Measurements from ENCODE around the gene GABRE. TPM values are rescaled to one million over a fixed set of nuclear protein-coding genes. Genes with fewer than 3 reads are reported as not detected.

Gene GABRE
- total RNA-seq, 4 donors from 2014 or later: 3.3 to 8.3 (median 4.4) TPM

DNA sequence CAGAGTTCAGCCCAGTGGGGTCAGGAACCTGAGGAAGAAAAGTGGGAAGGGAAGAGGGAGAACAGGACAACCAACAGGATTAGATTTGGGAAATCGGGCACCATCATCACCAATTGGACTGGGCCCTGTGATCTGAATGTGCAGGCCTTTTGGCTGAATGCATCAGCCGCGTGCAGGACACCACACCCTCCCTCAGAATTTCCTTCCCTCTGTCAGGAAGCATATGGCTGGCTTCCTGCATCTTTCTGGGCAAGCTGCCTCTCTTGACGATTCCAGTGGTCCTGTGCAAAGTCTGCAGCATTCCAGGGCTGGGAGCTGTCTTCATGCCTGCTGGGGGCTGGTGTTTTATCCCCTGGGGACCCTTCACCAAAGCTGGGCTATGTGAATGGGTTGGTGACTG lies 45.4 kb downstream of the GABRE start:
- TF ChIP-seq POLR2AphosphoS5 (IDR thresholded peaks at IDR 0.05) (no peak), POLR2A (IDR thresholded peaks at IDR 0.05; ENCODE audit: low read depth) (no peak), EP300 (IDR thresholded peaks at IDR 0.05) (no peak)
- TF ChIP-seq, protein P1, sequence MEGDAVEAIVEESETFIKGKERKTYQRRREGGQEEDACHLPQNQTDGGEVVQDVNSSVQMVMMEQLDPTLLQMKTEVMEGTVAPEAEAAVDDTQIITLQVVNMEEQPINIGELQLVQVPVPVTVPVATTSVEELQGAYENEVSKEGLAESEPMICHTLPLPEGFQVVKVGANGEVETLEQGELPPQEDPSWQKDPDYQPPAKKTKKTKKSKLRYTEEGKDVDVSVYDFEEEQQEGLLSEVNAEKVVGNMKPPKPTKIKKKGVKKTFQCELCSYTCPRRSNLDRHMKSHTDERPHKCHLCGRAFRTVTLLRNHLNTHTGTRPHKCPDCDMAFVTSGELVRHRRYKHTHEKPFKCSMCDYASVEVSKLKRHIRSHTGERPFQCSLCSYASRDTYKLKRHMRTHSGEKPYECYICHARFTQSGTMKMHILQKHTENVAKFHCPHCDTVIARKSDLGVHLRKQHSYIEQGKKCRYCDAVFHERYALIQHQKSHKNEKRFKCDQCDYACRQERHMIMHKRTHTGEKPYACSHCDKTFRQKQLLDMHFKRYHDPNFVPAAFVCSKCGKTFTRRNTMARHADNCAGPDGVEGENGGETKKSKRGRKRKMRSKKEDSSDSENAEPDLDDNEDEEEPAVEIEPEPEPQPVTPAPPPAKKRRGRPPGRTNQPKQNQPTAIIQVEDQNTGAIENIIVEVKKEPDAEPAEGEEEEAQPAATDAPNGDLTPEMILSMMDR (IDR thresholded peaks at IDR 0.05): no peak
- H3K27me3 ChIP-seq: no peaks in the 10 kb centered on the region
- H3K27ac ChIP-seq (replicated peaks in 1 of 4): no peak overlapping the region
- no peaks in the 10 kb centered on the region for H3K4me1 ChIP-seq
- DNase-seq (ENCODE audit: extremely low spot score): no peak
- no peak overlapping the region for H3K4me3 ChIP-seq
- intact Hi-C loops (cut with DNase I): no loop called here
- H3K9me3 ChIP-seq: no peaks in the 10 kb centered on the region
- H3K36me3 ChIP-seq: no peaks in the 10 kb centered on the region
- WGBS: 58% methylated on average over 4 of the region's 4 CpGs

DNA sequence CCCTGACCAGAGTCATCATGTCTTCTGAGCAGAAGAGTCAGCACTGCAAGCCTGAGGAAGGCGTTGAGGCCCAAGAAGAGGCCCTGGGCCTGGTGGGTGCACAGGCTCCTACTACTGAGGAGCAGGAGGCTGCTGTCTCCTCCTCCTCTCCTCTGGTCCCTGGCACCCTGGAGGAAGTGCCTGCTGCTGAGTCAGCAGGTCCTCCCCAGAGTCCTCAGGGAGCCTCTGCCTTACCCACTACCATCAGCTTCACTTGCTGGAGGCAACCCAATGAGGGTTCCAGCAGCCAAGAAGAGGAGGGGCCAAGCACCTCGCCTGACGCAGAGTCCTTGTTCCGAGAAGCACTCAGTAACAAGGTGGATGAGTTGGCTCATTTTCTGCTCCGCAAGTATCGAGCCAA lies 50.8 kb downstream of the GABRE start:
- 88% methylated on average over 6 of the region's 6 CpGs for WGBS
- DNase-seq (ENCODE audit: extremely low spot score): no peak
- no peak overlapping the region for H3K4me3 ChIP-seq
- H3K4me1 ChIP-seq: no peaks in the 10 kb centered on the region
- TF ChIP-seq, protein P1 (IDR thresholded peaks at IDR 0.05): no peak
- no peak for TF ChIP-seq POLR2A (IDR thresholded peaks at IDR 0.05; ENCODE audit: low read depth)
- TF ChIP-seq EP300 (IDR thresholded peaks at IDR 0.05): no peak
- no peak for TF ChIP-seq POLR2AphosphoS5 (IDR thresholded peaks at IDR 0.05)
- no peaks in the 10 kb centered on the region for H3K36me3 ChIP-seq
- intact Hi-C loops (cut with DNase I): no loop called here
- H3K27ac ChIP-seq (replicated peaks in 1 of 4): no peak overlapping the region
- H3K27me3 ChIP-seq: no peaks in the 10 kb centered on the region
- H3K9me3 ChIP-seq: no peaks in the 10 kb centered on the region

DNA sequence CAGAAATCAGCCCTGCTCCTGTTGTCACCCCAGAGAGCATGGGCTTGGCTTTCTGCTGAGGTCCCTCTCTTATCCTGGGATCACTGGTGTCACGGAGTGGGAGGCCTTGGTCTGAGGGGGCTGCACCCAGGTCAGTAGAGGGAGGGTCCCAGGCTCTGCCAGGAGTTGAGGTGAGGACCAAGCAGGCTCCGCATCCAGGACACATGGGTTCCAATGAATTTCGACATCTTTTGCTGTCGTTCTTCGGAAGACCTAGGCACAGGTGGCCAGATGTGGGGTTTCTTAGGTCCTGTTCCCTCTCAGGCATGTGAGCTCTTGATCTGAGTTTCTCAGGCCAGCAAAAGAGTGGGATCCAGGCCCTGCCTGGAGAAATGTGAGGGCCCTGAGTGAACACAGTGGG lies 51.8 kb downstream of the GABRE start:
- Histone ChIP-seq H3K9me3 (no peaks in the 10 kb centered on the region), H3K4me3 (no peak overlapping the region), H3K27me3 (no peaks in the 10 kb centered on the region), H3K36me3 (no peaks in the 10 kb centered on the region), H3K4me1 (no peaks in the 10 kb centered on the region), H3K27ac (replicated peaks in 1 of 4) (no peak overlapping the region)
- DNase-seq (ENCODE audit: extremely low spot score): no peak
- intact Hi-C loops (cut with DNase I): no loop called here
- WGBS: 92% methylated on average over 2 of the region's 5 CpGs
- TF ChIP-seq, protein P1 (IDR thresholded peaks at IDR 0.05): no peak
- TF ChIP-seq POLR2A (IDR thresholded peaks at IDR 0.05; ENCODE audit: low read depth) (no peak), POLR2AphosphoS5 (IDR thresholded peaks at IDR 0.05) (no peak), EP300 (IDR thresholded peaks at IDR 0.05) (no peak)

DNA sequence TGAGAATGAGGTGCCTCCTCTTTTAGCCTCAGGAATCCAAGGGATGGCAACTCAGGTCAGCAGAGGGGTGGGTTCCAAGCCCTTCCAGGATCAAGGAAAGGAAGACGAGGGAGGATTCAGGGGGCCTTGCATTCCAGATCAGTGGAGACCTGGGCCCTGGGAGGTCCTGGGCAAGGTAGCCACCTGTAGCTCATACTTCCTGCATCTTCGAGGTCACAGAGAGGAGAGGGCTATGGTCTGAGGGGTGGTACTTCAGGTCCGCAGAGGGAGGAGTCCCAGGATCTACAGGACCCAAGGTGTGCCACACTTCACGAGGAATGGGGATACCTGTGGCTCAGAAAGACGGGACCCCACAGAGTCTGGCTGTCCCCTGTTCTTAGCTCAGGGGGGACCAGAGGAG lies 52.6 kb downstream of the GABRE start:
- TF ChIP-seq, protein P1 (IDR thresholded peaks at IDR 0.05): no peak
- no peak for TF ChIP-seq EP300 (IDR thresholded peaks at IDR 0.05)
- no peak for TF ChIP-seq POLR2AphosphoS5 (IDR thresholded peaks at IDR 0.05)
- no peak for TF ChIP-seq POLR2A (IDR thresholded peaks at IDR 0.05; ENCODE audit: low read depth)
- 68% methylated on average over 5 of the region's 5 CpGs for WGBS
- no peaks in the 10 kb centered on the region for H3K9me3 ChIP-seq
- intact Hi-C loops (cut with DNase I): no loop called here
- H3K27me3 ChIP-seq: no peaks in the 10 kb centered on the region
- H3K36me3 ChIP-seq: no peaks in the 10 kb centered on the region
- no peak overlapping the region for H3K27ac ChIP-seq (replicated peaks in 1 of 4)
- no peak overlapping the region for H3K4me3 ChIP-seq
- no peaks in the 10 kb centered on the region for H3K4me1 ChIP-seq
- DNase-seq (ENCODE audit: extremely low spot score): no peak

DNA sequence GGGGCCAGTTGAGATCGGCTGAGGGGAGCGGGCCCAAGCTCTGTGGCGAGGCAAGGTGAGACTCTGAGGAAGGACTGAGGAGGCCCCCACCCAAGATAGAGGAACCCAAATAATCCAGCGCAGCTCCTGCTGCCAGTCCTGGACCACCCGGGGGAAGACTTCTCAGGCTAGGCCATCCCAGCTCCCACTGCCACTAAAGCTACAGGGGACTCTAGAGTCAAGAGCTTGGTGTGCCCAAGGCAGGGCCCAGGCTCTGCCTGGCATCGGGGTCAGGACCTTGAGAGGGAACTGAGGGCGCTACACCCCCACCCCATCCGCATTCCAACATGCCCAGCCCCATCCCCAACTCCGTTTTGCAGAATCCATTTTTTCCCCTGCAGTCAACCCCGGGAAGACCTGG lies 53.2 kb downstream of the GABRE start:
- H3K27ac ChIP-seq (replicated peaks in 1 of 4): no peak overlapping the region

More for the DNA sequence above, 53.2 kb downstream of the GABRE start:
- Histone ChIP-seq H3K4me3 (no peak overlapping the region), H3K9me3 (no peaks in the 10 kb centered on the region), H3K4me1 (no peaks in the 10 kb centered on the region), H3K36me3 (no peaks in the 10 kb centered on the region), H3K27me3 (no peaks in the 10 kb centered on the region)
- DNase-seq (ENCODE audit: extremely low spot score): no peak
- whole genome bisulfite sequencing: 80% methylated on average over 10 of the region's 10 CpGs
- no peak for TF ChIP-seq POLR2A (IDR thresholded peaks at IDR 0.05; ENCODE audit: low read depth)
- TF ChIP-seq EP300 (IDR thresholded peaks at IDR 0.05): no peak
- TF ChIP-seq POLR2AphosphoS5 (IDR thresholded peaks at IDR 0.05): no peak
- TF ChIP-seq, protein P1 (IDR thresholded peaks at IDR 0.05): no peak
- intact Hi-C loops (cut with DNase I): no loop called here
